Vagina (tissue), 2 donors: ENCODE data around the gene CAV1. TPM values are rescaled to one million over a fixed set of nuclear protein-coding genes. Genes with fewer than 3 reads are reported as not detected.

Experiments
- DNase-seq, 2 donors: peaks; one replicate each; pipeline ENCODE4 v3.0.0-alpha.2; 2017; ENCODE audit errors: extremely low spot score in 2 of 2
- H3K27ac ChIP-seq: fragments of 200-600 bp; sonication (generic); one replicate; pipeline ENCODE4 v1.5.1; 2019
- H3K27me3 ChIP-seq: fragments of 200-600 bp; sonication (generic); one replicate; pipeline ENCODE4 v1.5.1; 2019
- H3K36me3 ChIP-seq, 2 donors: fragments of 200-600 bp; sonication (generic); one replicate each; pipeline ENCODE4 v1.5.1; 2017 to 2019
- H3K4me1 ChIP-seq: fragments of 200-600 bp; sonication (generic); one replicate; pipeline ENCODE4 v1.5.1; 2019
- H3K4me3 ChIP-seq, 2 donors: fragments of 200-600 bp; sonication (generic); 1 replicate in 1 of 2; 2 replicates in 1 of 2; pipeline ENCODE4 v1.5.1; 2016 to 2019
- H3K9me3 ChIP-seq: fragments of 200-600 bp; sonication (generic); one replicate; pipeline ENCODE4 v1.5.1; 2019
- POLR2A ChIP-seq, 2 donors: fragments of 450-650 bp; IDR thresholded peaks; one replicate each; pipeline ENCODE4 v1.6.1; 2017; ENCODE audit warnings: antibody characterized with exemption in 2 of 2, mild to moderate bottlenecking in 2 of 2, moderate library complexity in 2 of 2
- POLR2AphosphoS5 ChIP-seq, 2 donors: sonication (generic); formaldehyde crosslinking; IDR thresholded peaks; one replicate each; pipeline ENCODE4 v1.9.0; 2017; ENCODE audit warnings: antibody characterized with exemption in 2 of 2, mild to moderate bottlenecking in 2 of 2, low read depth in 1 of 2; ENCODE audit not compliant: insufficient read depth in 1 of 2
- intact Hi-C: fragments of 100-400 bp; cut with DNase I; formaldehyde crosslinking; loops from one replicate; pipeline ENCODE4 v1.15.1; 2023
- total RNA-seq: library from RNA; depleted of rRNA; stranded (reverse); fragments of >200 nt; gene quantifications from one replicate; pipeline ENCODE4 v1.2.3, GENCODE V29; 2016
- TF ChIP-seq, protein P1 (sequence below), 3 experiments: fragments of 450-650 bp in 2 of 3; fragments of 200-600 bp in 1 of 3; sonication (generic) in 1 of 3; IDR thresholded peaks; one replicate each; pipeline ENCODE4 v1.5.1; 2017 to 2019; ENCODE audit warnings: antibody characterized with exemption in 3 of 3, mild to moderate bottlenecking in 2 of 3, moderate library complexity in 2 of 3

CAV1 gene
- total RNA-seq, 1 donor from 2014 or later: 162 TPM

DNA sequence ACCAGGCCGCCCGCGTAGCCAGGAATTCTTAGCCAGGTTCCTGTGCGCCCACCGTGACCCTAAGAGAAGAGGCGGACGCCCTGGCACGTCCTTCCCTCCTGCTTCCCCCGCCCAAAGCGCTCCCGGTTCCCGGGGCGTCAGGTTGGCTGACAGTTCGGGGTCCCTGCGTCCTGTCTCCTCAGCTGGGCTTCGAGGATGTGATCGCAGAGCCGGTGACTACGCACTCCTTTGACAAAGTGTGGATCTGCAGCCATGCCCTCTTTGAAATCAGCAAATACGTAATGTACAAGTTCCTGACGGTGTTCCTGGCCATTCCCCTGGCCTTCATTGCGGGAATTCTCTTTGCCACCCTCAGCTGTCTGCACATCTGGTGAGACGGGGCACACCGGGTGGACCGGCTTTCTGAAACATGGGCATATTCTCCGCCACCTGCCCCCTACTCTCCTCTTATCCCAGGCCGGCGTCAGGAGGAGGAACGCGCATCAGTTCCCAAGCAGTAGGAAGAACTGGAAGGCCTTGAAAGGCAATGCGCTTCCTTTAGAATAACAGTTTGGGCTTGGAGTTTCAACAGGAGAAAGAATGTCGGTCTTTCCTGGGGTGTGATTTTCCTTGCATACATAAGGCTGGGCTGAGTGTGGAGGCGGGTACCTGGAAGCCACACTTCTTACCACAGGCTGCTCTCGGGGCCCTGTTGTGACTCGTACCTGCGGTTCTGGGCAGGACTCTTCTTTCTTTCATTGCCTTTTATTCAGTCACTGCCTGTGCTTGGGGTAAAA is 24.6 kb upstream of the CAV1 start:
- peaks cover 49% of the 10 kb centered on the region for H3K4me1 ChIP-seq

DNA sequence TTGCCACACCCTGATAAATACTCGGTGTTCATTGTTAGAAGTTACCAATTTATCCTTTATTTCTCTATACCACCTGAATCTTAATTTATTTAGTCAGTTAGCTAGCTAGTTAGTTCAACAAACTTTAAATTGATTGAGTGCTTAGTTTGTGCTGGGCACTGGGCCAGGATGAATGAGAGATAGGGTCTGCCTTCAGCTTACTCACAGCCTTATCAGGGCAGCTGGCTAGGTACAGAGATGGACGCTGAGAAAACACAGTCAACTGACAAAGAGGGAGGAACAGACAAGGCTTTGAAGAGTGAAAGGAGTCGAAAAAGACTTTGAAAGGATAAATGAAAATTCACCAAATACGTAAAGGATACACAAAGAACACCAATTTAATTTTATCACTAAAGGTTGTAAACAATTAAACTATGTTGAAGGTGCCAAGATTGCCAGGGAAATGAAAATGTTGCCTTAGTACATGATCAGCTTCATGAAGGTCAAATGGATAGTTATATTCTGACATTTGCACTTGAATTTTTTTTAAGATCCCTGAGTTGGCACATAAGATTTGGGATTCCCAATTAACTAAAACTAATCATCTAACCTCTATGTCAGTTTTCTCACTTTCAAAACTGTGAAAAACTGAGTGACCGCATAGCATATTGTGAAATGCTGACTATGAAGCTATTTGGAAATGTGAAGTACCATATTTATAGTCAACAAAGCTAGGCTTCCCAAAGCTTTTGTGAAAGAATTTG is 23.2 kb upstream of the CAV1 start:
- Histone ChIP-seq H3K4me3 (peak overlapping the region; percentile 73 to 82), H3K4me1 (peaks cover 59% of the 10 kb centered on the region), H3K36me3 (peaks cover 0 to 7% of the 10 kb centered on the region in 2 donors), H3K27ac (peak overlapping the region; percentile 94), H3K27me3 (no peaks in the 10 kb centered on the region), H3K9me3 (no peaks in the 10 kb centered on the region)
- DNase-seq: no peak
- TF ChIP-seq, protein P1, sequence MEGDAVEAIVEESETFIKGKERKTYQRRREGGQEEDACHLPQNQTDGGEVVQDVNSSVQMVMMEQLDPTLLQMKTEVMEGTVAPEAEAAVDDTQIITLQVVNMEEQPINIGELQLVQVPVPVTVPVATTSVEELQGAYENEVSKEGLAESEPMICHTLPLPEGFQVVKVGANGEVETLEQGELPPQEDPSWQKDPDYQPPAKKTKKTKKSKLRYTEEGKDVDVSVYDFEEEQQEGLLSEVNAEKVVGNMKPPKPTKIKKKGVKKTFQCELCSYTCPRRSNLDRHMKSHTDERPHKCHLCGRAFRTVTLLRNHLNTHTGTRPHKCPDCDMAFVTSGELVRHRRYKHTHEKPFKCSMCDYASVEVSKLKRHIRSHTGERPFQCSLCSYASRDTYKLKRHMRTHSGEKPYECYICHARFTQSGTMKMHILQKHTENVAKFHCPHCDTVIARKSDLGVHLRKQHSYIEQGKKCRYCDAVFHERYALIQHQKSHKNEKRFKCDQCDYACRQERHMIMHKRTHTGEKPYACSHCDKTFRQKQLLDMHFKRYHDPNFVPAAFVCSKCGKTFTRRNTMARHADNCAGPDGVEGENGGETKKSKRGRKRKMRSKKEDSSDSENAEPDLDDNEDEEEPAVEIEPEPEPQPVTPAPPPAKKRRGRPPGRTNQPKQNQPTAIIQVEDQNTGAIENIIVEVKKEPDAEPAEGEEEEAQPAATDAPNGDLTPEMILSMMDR (IDR thresholded peaks at IDR 0.05): no peak
- TF ChIP-seq POLR2AphosphoS5 (IDR thresholded peaks at IDR 0.05; ENCODE audit: insufficient read depth in 1 of 2, low read depth in 1 of 2) (no peak), POLR2A (IDR thresholded peaks at IDR 0.05) (no peak)
- intact Hi-C loops: no loop called here

More for the DNA sequence above, 24.6 kb upstream of the CAV1 start:
- peak overlapping the region; percentile 73 to 82 for H3K4me3 ChIP-seq
- peak overlapping the region; percentile 94 for H3K27ac ChIP-seq
- TF ChIP-seq POLR2AphosphoS5 (IDR thresholded peaks at IDR 0.05; ENCODE audit: insufficient read depth in 1 of 2, low read depth in 1 of 2): peak; percentile 61 to 63
- TF ChIP-seq, protein P1 (IDR thresholded peaks at IDR 0.05): no peak
- no peaks in the 10 kb centered on the region for H3K9me3 ChIP-seq
- no peaks in the 10 kb centered on the region for H3K36me3 ChIP-seq
- no peaks in the 10 kb centered on the region for H3K27me3 ChIP-seq
- intact Hi-C loops: no loop called here
- peak in 1 of 2 donors; percentile 87 for DNase-seq

DNA sequence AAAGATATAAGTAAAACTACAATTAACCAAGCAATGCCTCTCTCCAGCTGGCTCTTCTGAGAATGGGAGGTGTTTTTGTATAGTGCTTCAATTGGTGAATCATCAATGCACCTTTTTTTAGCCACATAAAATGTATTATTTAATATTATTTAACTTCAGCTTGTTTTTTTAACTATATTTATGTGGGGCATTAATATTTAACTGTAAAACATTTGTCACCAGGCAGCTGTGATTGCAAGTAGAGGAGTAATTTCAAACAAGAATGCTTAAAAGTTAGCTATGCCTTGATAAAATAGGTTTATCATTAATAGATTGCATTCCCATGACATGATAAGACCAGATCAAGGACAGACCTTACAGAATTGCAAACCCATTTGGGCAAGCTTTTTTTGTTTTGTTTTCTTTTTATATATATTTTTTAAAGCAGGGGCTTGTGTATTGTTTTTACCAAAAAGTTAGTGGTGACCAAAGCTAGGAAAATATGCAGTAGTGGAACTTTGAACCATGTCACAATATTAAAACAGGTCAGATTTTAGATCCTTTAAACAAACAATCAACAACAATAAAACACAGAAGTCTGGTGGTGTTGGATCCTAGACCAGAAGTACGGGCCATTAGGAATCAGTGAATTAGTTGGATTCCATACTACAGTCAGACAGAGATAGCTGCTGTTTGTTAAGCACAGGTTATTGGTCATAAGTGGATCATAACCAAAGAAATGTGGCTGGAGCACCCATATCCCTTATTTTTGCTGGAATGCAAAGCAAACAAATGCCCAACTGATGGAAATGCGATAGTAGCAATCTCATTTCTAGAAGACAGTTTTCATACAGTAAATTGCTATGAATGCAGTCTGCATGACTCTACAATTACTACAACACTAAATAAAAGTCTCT is 22.4 kb upstream of the CAV1 start:
- no peak for DNase-seq
- Histone ChIP-seq H3K9me3 (no peaks in the 10 kb centered on the region), H3K27ac (no peak overlapping the region), H3K36me3 (peaks cover 0 to 13% of the 10 kb centered on the region in 2 donors), H3K27me3 (no peaks in the 10 kb centered on the region), H3K4me3 (peak overlapping the region in 1 of 2 donors; percentile 82), H3K4me1 (peaks cover 59% of the 10 kb centered on the region)
- intact Hi-C loops: no loop called here
- TF ChIP-seq POLR2AphosphoS5 (IDR thresholded peaks at IDR 0.05; ENCODE audit: insufficient read depth in 1 of 2, low read depth in 1 of 2): no peak
- TF ChIP-seq, protein P1 (IDR thresholded peaks at IDR 0.05): no peak
- TF ChIP-seq POLR2A (IDR thresholded peaks at IDR 0.05): no peak

DNA sequence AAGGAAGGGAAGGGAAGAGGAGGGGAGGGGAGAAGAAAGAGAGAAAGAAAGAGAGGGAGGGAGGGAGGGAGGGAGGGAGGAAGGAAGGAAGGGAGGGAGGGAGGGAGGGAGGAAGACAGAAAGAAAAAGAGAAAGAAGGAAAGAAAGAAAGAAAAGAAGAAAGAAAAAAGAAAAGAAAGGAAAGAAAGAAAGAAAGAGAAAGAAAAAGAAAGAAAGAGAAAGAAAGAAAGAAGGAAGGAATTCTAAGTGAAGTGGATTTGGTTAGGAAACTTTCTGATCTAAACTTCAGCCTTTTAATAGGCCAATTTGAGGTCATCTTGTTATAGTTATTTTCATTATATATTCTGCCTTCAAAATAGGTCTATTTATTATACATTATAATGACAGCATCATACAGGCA is 21.0 kb upstream of the CAV1 start:
- TF ChIP-seq, protein P1 (IDR thresholded peaks at IDR 0.05): no peak
- no peak for TF ChIP-seq POLR2AphosphoS5 (IDR thresholded peaks at IDR 0.05; ENCODE audit: insufficient read depth in 1 of 2, low read depth in 1 of 2)
- no peak for TF ChIP-seq POLR2A (IDR thresholded peaks at IDR 0.05)
- Histone ChIP-seq H3K4me1 (peaks cover 59% of the 10 kb centered on the region), H3K9me3 (no peaks in the 10 kb centered on the region), H3K36me3 (peaks cover 0 to 13% of the 10 kb centered on the region in 2 donors), H3K27ac (peak overlapping the region; percentile 31), H3K27me3 (no peaks in the 10 kb centered on the region), H3K4me3 (no peak overlapping the region)
- intact Hi-C loops: no loop called here
- DNase-seq: no peak
